Natural killer cell (primary cell): ENCODE results near the gene RNF150. TPM values are rescaled to one million over a fixed set of nuclear protein-coding genes. Genes with fewer than 3 reads are reported as not detected.

Source experiments
- ATAC-seq, 3 donors: fragments of 150-1000 bp in 2 of 3; fragments of 200-7000 bp in 1 of 3; cut with Tn5 transposase; 1 replicate in 1 of 3; 2 replicates in 2 of 3; pipeline ENCODE4 v1.10.0; 2021; ENCODE audit warnings: mild to moderate bottlenecking in 2 of 3, moderate library complexity in 2 of 3
- DNase-seq, 2 donors: peaks; one replicate each; pipeline versions ENCODE4 v3.0.0 to v3.0.0-alpha.2; 2013 to 2021; ENCODE audit warnings: mixed read lengths in 1 of 2
- H3K27ac ChIP-seq: one replicate; pipeline ENCODE4 v1.5.1; 2013; ENCODE audit warnings: mild to moderate bottlenecking, low read length
- H3K27me3 ChIP-seq: one replicate; pipeline ENCODE4 v1.6.1; 2013; ENCODE audit warnings: low read length; ENCODE audit not compliant: control insufficient read depth, insufficient read depth
- H3K36me3 ChIP-seq: one replicate; pipeline ENCODE4 v1.6.1; 2013; ENCODE audit warnings: low read length; ENCODE audit not compliant: control insufficient read depth, insufficient read depth
- H3K4me1 ChIP-seq: one replicate; pipeline ENCODE4 v1.6.1; 2013; ENCODE audit warnings: low read length; ENCODE audit not compliant: control insufficient read depth, insufficient read depth
- H3K4me3 ChIP-seq: one replicate; pipeline ENCODE4 v1.5.1; 2013; ENCODE audit warnings: low read length
- H3K9me3 ChIP-seq: one replicate; pipeline ENCODE4 v1.6.1; 2013; ENCODE audit warnings: low read length; ENCODE audit not compliant: control insufficient read depth, insufficient read depth
- H3K27ac Mint-ChIP-seq, 2 donors: one replicate each; pipeline ENCODE4 v1.8.0; 2022; ENCODE audit warnings: mild to moderate bottlenecking in 2 of 2, mixed read lengths in 2 of 2, moderate library complexity in 1 of 2
- H3K27me3 Mint-ChIP-seq, 2 donors: one replicate each; pipeline ENCODE4 v1.8.0; 2022; ENCODE audit warnings: low read depth in 2 of 2, mixed read lengths in 2 of 2
- H3K36me3 Mint-ChIP-seq: one replicate; pipeline ENCODE4 v1.8.0; 2022; ENCODE audit warnings: mixed read lengths
- H3K4me1 Mint-ChIP-seq, 2 donors: one replicate each; pipeline ENCODE4 v1.8.0; 2022; ENCODE audit warnings: mixed read lengths in 2 of 2
- H3K4me3 Mint-ChIP-seq: one replicate; pipeline ENCODE4 v1.8.0; 2022; ENCODE audit warnings: mild to moderate bottlenecking, moderate library complexity, mixed read lengths
- H3K9me3 Mint-ChIP-seq, 2 donors: one replicate each; pipeline ENCODE4 v1.8.0; 2022; ENCODE audit warnings: mixed read lengths in 2 of 2
- WGBS: methylation state at CpG from one replicate; pipeline ENCODE4 v1.1.7; 2013; ENCODE audit warnings: missing lambda C conversion rate; ENCODE audit not compliant: insufficient coverage; 5-methylcytosine and 5-hydroxymethylcytosine counted together
- intact Hi-C: fragments of 100-400 bp; cut with micrococcal nuclease; formaldehyde crosslinking; loops from one replicate; pipeline ENCODE4 v1.14.2; 2022
- total RNA-seq, 4 donors: library from RNA; stranded (reverse); fragments of 120-200 nt in 1 of 4; gene quantifications; one replicate each; pipeline versions ENCODE4 v1.2.3 to v1.2.4, GENCODE V29; 2013 to 2022
- TF ChIP-seq, protein P1 (sequence below): fragments of 200-600 bp; IDR thresholded peaks from one replicate; pipeline ENCODE4 v1.8.0; 2022; ENCODE audit warnings: antibody characterized with exemption

Gene RNF150
- total RNA-seq, 3 donors from 2014 or later (not counting 1 experiment from before 2014, with no cell fraction given): 0.09 TPM; not detected in 2

DNA sequence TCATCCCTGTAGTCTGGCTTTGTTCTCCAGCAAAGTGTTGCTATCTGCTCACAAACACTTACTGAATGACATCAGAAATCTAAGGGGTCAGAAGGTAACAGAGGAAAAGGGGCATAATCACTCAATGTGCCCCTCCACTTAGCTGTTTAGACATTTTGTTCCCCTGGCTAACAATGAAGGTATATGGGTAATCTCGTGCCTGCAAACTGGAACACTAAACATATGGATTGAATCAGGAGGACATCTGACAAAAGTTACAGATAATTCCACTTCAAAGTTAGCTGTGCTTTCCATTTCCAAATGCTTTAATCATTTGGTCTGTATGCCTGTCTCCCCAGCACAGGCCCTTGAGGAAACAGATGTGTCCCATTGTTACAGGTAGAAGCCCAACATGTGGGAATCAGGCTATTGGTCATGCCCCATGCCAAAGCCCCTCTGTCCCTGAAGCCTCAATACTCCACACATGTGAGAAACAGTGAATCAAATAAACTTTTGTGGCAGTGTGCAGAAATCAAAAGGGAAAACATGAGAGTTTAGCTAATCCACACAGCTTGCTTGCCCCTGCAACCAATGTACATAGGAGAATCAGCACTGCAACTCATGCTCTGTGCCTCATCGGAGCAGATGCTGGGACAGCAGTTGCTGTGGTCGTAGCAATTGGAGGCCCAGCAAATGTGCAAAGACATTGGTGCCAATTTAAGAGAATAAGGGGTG is 111.7 kb downstream of the RNF150 start:
- 79% methylated on average over 3 of the region's 3 CpGs for WGBS
- no peaks in the 10 kb centered on the region for H3K27me3 Mint-ChIP-seq
- no peak overlapping the region for H3K27ac Mint-ChIP-seq
- no peaks in the 10 kb centered on the region for H3K27me3 ChIP-seq
- no peak overlapping the region for H3K27ac ChIP-seq
- H3K9me3 Mint-ChIP-seq: peaks cover 3% of the 10 kb centered on the region in 2 donors
- H3K4me3 Mint-ChIP-seq: no peak overlapping the region
- no peaks in the 10 kb centered on the region for H3K36me3 Mint-ChIP-seq
- TF ChIP-seq, protein P1, sequence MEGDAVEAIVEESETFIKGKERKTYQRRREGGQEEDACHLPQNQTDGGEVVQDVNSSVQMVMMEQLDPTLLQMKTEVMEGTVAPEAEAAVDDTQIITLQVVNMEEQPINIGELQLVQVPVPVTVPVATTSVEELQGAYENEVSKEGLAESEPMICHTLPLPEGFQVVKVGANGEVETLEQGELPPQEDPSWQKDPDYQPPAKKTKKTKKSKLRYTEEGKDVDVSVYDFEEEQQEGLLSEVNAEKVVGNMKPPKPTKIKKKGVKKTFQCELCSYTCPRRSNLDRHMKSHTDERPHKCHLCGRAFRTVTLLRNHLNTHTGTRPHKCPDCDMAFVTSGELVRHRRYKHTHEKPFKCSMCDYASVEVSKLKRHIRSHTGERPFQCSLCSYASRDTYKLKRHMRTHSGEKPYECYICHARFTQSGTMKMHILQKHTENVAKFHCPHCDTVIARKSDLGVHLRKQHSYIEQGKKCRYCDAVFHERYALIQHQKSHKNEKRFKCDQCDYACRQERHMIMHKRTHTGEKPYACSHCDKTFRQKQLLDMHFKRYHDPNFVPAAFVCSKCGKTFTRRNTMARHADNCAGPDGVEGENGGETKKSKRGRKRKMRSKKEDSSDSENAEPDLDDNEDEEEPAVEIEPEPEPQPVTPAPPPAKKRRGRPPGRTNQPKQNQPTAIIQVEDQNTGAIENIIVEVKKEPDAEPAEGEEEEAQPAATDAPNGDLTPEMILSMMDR: no peak
- H3K4me1 ChIP-seq: no peaks in the 10 kb centered on the region
- intact Hi-C loops: no loop called here
- no peaks in the 10 kb centered on the region for H3K9me3 ChIP-seq
- no peaks in the 10 kb centered on the region for H3K36me3 ChIP-seq
- no peak for ATAC-seq
- no peaks in the 10 kb centered on the region for H3K4me1 Mint-ChIP-seq
- H3K4me3 ChIP-seq: no peak overlapping the region
- DNase-seq: no peak

DNA sequence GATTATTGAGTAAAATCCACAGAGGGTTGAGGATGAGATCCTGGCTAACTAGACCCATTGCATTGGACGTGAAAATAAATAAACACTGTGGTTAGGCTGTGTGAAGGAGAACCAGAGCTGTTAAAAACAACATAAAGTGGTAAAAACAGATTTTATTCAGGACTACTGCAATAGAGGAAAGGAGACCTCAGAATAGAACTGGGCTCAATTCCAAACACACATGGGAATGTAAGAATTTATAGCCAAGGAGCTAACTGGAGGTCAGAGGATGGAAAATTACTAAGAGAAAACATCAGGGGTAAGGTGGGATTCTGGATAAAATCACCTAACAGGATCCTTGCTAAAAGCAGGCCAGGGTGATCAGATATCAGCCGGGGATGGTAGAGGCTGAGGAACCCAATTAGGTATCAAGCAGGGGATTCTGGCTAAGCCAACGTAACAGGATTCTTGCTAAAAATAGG is 112.4 kb downstream of the RNF150 start:
- H3K9me3 Mint-ChIP-seq: peaks cover 3% of the 10 kb centered on the region in 2 donors
- DNase-seq (no peak), ATAC-seq (no peak)
- 70% methylated on average over 3 of the region's 3 CpGs for WGBS
- no peak overlapping the region for H3K4me3 ChIP-seq
- no peaks in the 10 kb centered on the region for H3K27me3 ChIP-seq
- H3K27ac ChIP-seq: no peak overlapping the region
- H3K9me3 ChIP-seq: no peaks in the 10 kb centered on the region
- no peaks in the 10 kb centered on the region for H3K36me3 ChIP-seq
- intact Hi-C loops: no loop called here
- H3K27me3 Mint-ChIP-seq: no peaks in the 10 kb centered on the region
- no peak overlapping the region for H3K27ac Mint-ChIP-seq
- no peaks in the 10 kb centered on the region for H3K4me1 ChIP-seq
- no peak overlapping the region for H3K4me3 Mint-ChIP-seq
- H3K36me3 Mint-ChIP-seq: no peaks in the 10 kb centered on the region
- H3K4me1 Mint-ChIP-seq: no peaks in the 10 kb centered on the region
- TF ChIP-seq, protein P1: no peak

DNA sequence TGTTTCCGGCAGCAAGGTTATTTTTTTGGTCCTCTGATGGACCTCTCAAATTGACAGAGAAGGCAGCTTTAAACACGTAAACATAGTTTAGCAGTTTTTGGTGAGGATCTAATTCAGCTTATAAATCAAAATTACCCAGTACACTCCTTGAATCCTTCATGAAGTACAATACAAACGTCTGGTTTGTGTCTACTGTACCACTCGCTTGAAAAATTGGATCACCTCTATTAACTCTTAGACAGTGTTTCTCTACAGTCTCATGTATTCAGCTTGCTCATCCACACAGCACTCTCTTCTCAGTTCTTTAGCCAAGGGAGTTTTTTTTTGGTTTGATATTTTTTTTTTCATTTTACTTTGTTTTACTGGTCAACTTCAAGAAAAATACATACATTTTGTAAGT is 113.5 kb downstream of the RNF150 start:
- Mint-ChIP-seq H3K9me3 (peaks cover 3 to 5% of the 10 kb centered on the region in 2 donors), H3K36me3 (no peaks in the 10 kb centered on the region), H3K27me3 (no peaks in the 10 kb centered on the region), H3K4me3 (no peak overlapping the region), H3K27ac (no peak overlapping the region), H3K4me1 (no peaks in the 10 kb centered on the region)
- Histone ChIP-seq H3K36me3 (no peaks in the 10 kb centered on the region), H3K27ac (no peak overlapping the region), H3K27me3 (no peaks in the 10 kb centered on the region), H3K4me3 (no peak overlapping the region), H3K9me3 (no peaks in the 10 kb centered on the region), H3K4me1 (no peaks in the 10 kb centered on the region)
- DNase-seq (no peak), ATAC-seq (no peak)
- WGBS: 87% methylated on average over 4 of the region's 4 CpGs
- TF ChIP-seq, protein P1: no peak
- intact Hi-C loops: no loop called here
